GM12878 (cell line): Measurements from ENCODE around the gene GLB1L3. TPM values are rescaled to one million over a fixed set of nuclear protein-coding genes. Genes with fewer than 3 reads are reported as not detected.

ENCODE experiments used
- ATAC-seq: fragments of 200-7000 bp; cut with Tn5 transposase; 3 replicates; pipeline ENCODE4 v1.9.1; 2020; ENCODE audit warnings: mild to moderate bottlenecking, moderate library complexity
- BruUV-seq: library from RNA; stranded (reverse); fragments of 400-500 nt; replicated peaks from 2 replicates; lab custom pipeline; 2021; lab: Mats Ljungman, UMichigan
- CTCF ChIA-PET: fragments of 300-600 bp; sonication (Branson Sonifier 250); formaldehyde crosslinking; extraction: SDS; loops from one replicate; lab custom pipeline; 2021; ENCODE audit warnings: inconsistent platforms; lab: Yijun Ruan, JAX
- POLR2A ChIA-PET: fragments of 350-600 bp; formaldehyde crosslinking; extraction: SDS; loops from one replicate; lab custom pipeline; 2021; ENCODE audit warnings: inconsistent platforms; lab: Charles Lee
- RAD21 ChIA-PET: fragments of 300-600 bp; sonication (Branson Sonifier 250); formaldehyde crosslinking; loops from one replicate; lab custom pipeline; 2023; ENCODE audit warnings: antibody characterized with exemption; ENCODE audit not compliant: unreplicated experiment; lab: Charles Lee
- SMC1A ChIA-PET: fragments of 300-600 bp; sonication (Branson Sonifier 250); formaldehyde crosslinking; loops from one replicate; lab custom pipeline; 2023; ENCODE audit not compliant: unreplicated experiment, uncharacterized antibody; lab: Charles Lee
- DNase-seq: peaks from one replicate; pipeline ENCODE4 v3.0.0-alpha.2; 2011; ENCODE audit warnings: low read depth, low spot score
- FAIRE-seq: peaks from 3 replicates; lab custom pipeline; 2011; peaks lifted over from hg19 to GRCh38; lab: Jason Lieb, UNC
- H2AFZ ChIP-seq: 2 replicates; pipeline ENCODE4 v1.6.0; 2011; ENCODE audit warnings: low read depth, low read length, control low read depth; ENCODE audit not compliant: control insufficient read depth
- H3K27ac ChIP-seq: 2 replicates; pipeline ENCODE4 v1.5.1; 2011; ENCODE audit warnings: control low read depth; ENCODE audit not compliant: control insufficient read depth, insufficient read depth
- H3K27me3 ChIP-seq, 2 experiments: replicated peaks in 1 of 2; 2 replicates each; pipeline versions ENCODE4 v1.6.0 to v1.6.1; 2011; ENCODE audit warnings: low read length in 1 of 2; ENCODE audit not compliant: control insufficient read depth in 2 of 2, insufficient read depth in 2 of 2
- H3K36me3 ChIP-seq, 2 experiments: 2 replicates each; pipeline ENCODE4 v1.5.1; 2011; ENCODE audit warnings: low read length in 1 of 2; ENCODE audit not compliant: control insufficient read depth in 2 of 2, insufficient read depth in 2 of 2
- H3K4me1 ChIP-seq: 2 replicates; pipeline ENCODE4 v1.6.1; 2011; ENCODE audit warnings: mild to moderate bottlenecking, low read length, moderate library complexity, mixed read lengths; ENCODE audit not compliant: control insufficient read depth, insufficient read depth
- H3K4me2 ChIP-seq: 2 replicates; pipeline ENCODE4 v1.6.0; 2011; ENCODE audit warnings: control low read depth; ENCODE audit not compliant: control insufficient read depth, insufficient read depth
- H3K4me3 ChIP-seq: fragments of 200-600 bp; sonication (generic); 2 replicates; pipeline ENCODE4 v1.5.1; 2016
- H3K79me2 ChIP-seq: 2 replicates; pipeline ENCODE4 v1.6.0; 2011; ENCODE audit warnings: low read length; ENCODE audit not compliant: control insufficient read depth, insufficient read depth
- H3K9ac ChIP-seq: 2 replicates; pipeline ENCODE4 v1.8.0; 2011; ENCODE audit warnings: low read length, control low read depth, mixed read lengths; ENCODE audit not compliant: control insufficient read depth, insufficient read depth
- H3K9me3 ChIP-seq: replicated peaks from 3 replicates; pipeline ENCODE4 v1.5.1; 2011; ENCODE audit warnings: mild to moderate bottlenecking, low read length; ENCODE audit not compliant: control insufficient read depth, insufficient read depth
- H4K20me1 ChIP-seq: 2 replicates; pipeline ENCODE4 v1.6.0; 2011; ENCODE audit not compliant: control insufficient read depth, insufficient read depth
- BCL11A ChIP-seq: IDR thresholded peaks from 2 replicates; pipeline ENCODE4 v1.6.1; 2011; ENCODE audit warnings: low read depth, low read length
- EP300 ChIP-seq, 2 experiments: fragments of 150-350 bp in 1 of 2; IDR thresholded peaks; 2 replicates each; pipeline ENCODE4 v1.6.1; 2011 to 2012; ENCODE audit warnings: low read depth in 2 of 2, low read length in 2 of 2, borderline replicate concordance in 1 of 2, improper control_type of control experiment in 1 of 2, inconsistent platforms in 1 of 2; ENCODE audit not compliant: control insufficient read depth in 1 of 2
- ETV6 ChIP-seq, 2 experiments: fragments of 450-650 bp in 1 of 2; IDR thresholded peaks in 1 of 2; conservative IDR thresholded peaks in 1 of 2; 2 replicates each; pipeline ENCODE4 v1.6.1; 2014; ENCODE audit warnings: antibody characterized with exemption in 1 of 2, borderline replicate concordance in 1 of 2, low read depth in 1 of 2, mild to moderate bottlenecking in 1 of 2, moderate library complexity in 1 of 2
- IKZF2 ChIP-seq, 2 experiments: fragments of 450-650 bp; IDR thresholded peaks; 2 replicates each; pipeline ENCODE4 v1.6.1; 2017; ENCODE audit warnings: mild to moderate bottlenecking in 2 of 2, moderate library complexity in 2 of 2
- PAX5 ChIP-seq: IDR thresholded peaks from 2 replicates; pipeline ENCODE4 v1.6.1; 2011; ENCODE audit warnings: low read depth, low read length, borderline replicate concordance
- POU2F2 ChIP-seq: IDR thresholded peaks from 3 replicates; pipeline ENCODE4 v1.6.1; 2011; ENCODE audit warnings: low read depth, mild to moderate bottlenecking, low read length, borderline replicate concordance
- RAD51 ChIP-seq: fragments of 450-650 bp; IDR thresholded peaks from 2 replicates; pipeline ENCODE4 v1.6.1; 2016; ENCODE audit warnings: moderate library complexity, mild to moderate bottlenecking, inconsistent platforms
- RBBP5 ChIP-seq: fragments of 200-600 bp; sonication (generic); conservative IDR thresholded peaks from 2 replicates; pipeline ENCODE4 v1.6.1; 2016
- RUNX3 ChIP-seq: IDR thresholded peaks from 2 replicates; pipeline ENCODE4 v1.6.1; 2012; ENCODE audit warnings: low read length, inconsistent platforms
- STAT3 ChIP-seq: IDR thresholded peaks from 2 replicates; pipeline ENCODE4 v1.6.1; 2011; ENCODE audit warnings: low read depth, low read length, improper control_type of control experiment
- ZNF622 ChIP-seq: fragments of 450-650 bp; IDR thresholded peaks from 2 replicates; pipeline ENCODE4 v1.6.1; 2017; ENCODE audit warnings: mild to moderate bottlenecking, inconsistent platforms
- WGBS: methylation state at CpG from one replicate; pipeline ENCODE4 v1.1.6; 2016; ENCODE audit warnings: low lambda C conversion rate; ENCODE audit not compliant: insufficient replicate concordance, insufficient coverage; ENCODE audit errors: missing lambda C conversion rate; 5-methylcytosine and 5-hydroxymethylcytosine counted together
- in situ Hi-C: fragments of 300-500 bp; cut with MboI; formaldehyde crosslinking; loops from 9 replicates; pipeline ENCODE4 v1.14.3; 2018; ENCODE audit warnings: mixed read lengths
- intact Hi-C: fragments of 100-400 bp; cut with micrococcal nuclease; formaldehyde crosslinking; loops from one replicate; pipeline ENCODE4 v1.14.2; 2022; ENCODE audit not compliant: unreplicated experiment
- polyA plus RNA-seq, 11 experiments: library from polyadenylated mRNA; depleted of rRNA in 4 of 11; unstranded in 6 of 11; stranded (reverse) in 5 of 11; fragments of >200 nt; fragmentation: Nextera tagmentation in 4 of 11; fragmentation: Illumina TruSeq in 1 of 11; extraction: Ambion mirVana in 4 of 11; extraction: Trizol in 1 of 11; gene quantifications; 1 replicate in 1 of 11; 2 replicates in 10 of 11; pipeline versions ENCODE4 v1.2.1 to v1.2.3, GENCODE V29; 2011 to 2016; ENCODE audit warnings: inconsistent platforms in 2 of 11, missing spikeins in 2 of 11, low read depth in 1 of 11
- total RNA-seq, 4 experiments: library from RNA; depleted of rRNA in 3 of 4; stranded (reverse); fragments of >200 nt in 3 of 4; fragmentation: Illumina TruSeq in 1 of 4; extraction: Trizol in 1 of 4; gene quantifications; 2 replicates each; pipeline versions ENCODE4 v1.2.1 to v1.2.3, GENCODE V29; 2013 to 2021
- TF ChIP-seq, protein P1 (sequence below): IDR thresholded peaks from 2 replicates; pipeline ENCODE4 v1.6.1; 2011; ENCODE audit warnings: borderline replicate concordance, low read depth, mild to moderate bottlenecking, moderate library complexity, low read length; ENCODE audit not compliant: insufficient read depth, poor library complexity, severe bottlenecking

Gene GLB1L3
- total and polyA plus RNA-seq, 10 of the 15 experiments (the other 5 are each of a cell fraction or from before 2014, with no cell fraction given): 0.53 to 2.9 (median 1.9) TPM; not detected in 1

DNA sequence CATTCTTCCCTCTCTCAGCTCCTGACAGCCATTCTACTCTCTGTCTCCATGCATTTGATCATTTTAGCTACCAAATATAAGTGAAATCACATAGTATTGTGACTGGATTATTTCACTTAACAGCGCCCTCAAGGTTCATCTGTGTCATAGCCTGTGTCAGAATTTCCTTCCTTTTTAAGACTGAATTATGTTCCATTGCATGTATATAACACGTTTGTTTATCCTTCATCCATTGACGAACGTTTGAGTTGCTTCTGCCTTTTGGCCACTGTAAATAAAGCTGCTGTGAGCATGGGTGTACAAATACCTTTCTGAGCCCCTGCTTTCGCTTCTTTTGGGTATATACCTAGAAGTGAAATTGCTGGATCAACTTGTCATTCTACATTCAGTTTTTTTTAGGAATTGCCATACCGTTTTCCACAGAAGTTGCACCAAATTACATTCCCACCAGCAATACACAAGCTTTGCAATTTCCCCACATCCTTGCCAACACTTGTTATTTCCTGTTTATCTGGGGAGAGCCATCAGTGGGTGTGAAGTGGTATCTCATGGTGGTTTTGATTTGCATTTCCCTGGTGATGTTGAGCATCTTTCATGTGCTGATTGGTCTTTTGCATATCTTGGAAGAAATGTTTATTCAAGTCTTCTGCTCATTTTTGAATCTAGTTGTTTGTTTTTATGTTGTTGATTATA is 73.1 kb downstream of the GLB1L3 start:
- ChIA-PET POLR2A (interaction anchor here (0.7 kb wide), 1 partner anchor 203 kb away, joined by 3 read pairs; no protein-coding TSS in a partner anchor), CTCF (no interaction called here), RAD21 (no interaction called here), SMC1A (no interaction called here)
- H3K27me3 ChIP-seq: no peaks in the 10 kb centered on the region; a peak in 1 of 4 replicates
- BruUV-seq: no TSS peak
- H3K79me2 ChIP-seq: no peaks in the 10 kb centered on the region
- 16% methylated on average over 6 of the region's 6 CpGs for WGBS
- no peaks in the 10 kb centered on the region for H3K36me3 ChIP-seq
- H3K4me2 ChIP-seq: 0 out of 2 replicates have a peak overlapping the region, but pooled peaks have one; percentile 9
- H3K27ac ChIP-seq: no peak overlapping the region
- H3K4me1 ChIP-seq: peaks cover 16% of the 10 kb centered on the region
- H3K4me3 ChIP-seq: no peak overlapping the region
- FAIRE-seq: peak; percentile 23
- in situ Hi-C loops (no loop called here), intact Hi-C loops (no loop called here)
- ATAC-seq: peak; percentile 73
- H2AFZ ChIP-seq: no peak overlapping the region; the same call in 1 of the 2 replicates
- no peak for DNase-seq
- TF ChIP-seq POU2F2 (peak; percentile 92), RAD51 (no peak), IKZF2 (IDR thresholded peaks at IDR 0.05) (peak; percentile 19 to 22; a peak in 1 of 4 replicates), ZNF622 (no peak), PAX5 (0 out of 2 replicates have a peak, but pooled peaks have one; percentile 23), STAT3 (no peak), RBBP5 (no peak), BCL11A (peak; percentile 42; the same call in 1 of the 2 replicates), RUNX3 (peak; percentile 68), ETV6 (conservative IDR thresholded peaks at IDR 0.05 in 1 of 2, IDR thresholded peaks at IDR 0.05 in 1 of 2; ENCODE audit: borderline replicate concordance in 1 of 2, low read depth in 1 of 2) (no peak), EP300 (IDR thresholded peaks at IDR 0.05; ENCODE audit: borderline replicate concordance in 1 of 2, control insufficient read depth in 1 of 2, low read depth in 2 of 2, low read length in 2 of 2) (peak in 1 of 2 experiments; percentile 42; a peak in 2 of 4 replicates)
- TF ChIP-seq, protein P1, sequence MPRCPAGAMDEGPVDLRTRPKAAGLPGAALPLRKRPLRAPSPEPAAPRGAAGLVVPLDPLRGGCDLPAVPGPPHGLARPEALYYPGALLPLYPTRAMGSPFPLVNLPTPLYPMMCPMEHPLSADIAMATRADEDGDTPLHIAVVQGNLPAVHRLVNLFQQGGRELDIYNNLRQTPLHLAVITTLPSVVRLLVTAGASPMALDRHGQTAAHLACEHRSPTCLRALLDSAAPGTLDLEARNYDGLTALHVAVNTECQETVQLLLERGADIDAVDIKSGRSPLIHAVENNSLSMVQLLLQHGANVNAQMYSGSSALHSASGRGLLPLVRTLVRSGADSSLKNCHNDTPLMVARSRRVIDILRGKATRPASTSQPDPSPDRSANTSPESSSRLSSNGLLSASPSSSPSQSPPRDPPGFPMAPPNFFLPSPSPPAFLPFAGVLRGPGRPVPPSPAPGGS: no peak
- no peak overlapping the region for H3K9ac ChIP-seq
- no peaks in the 10 kb centered on the region for H4K20me1 ChIP-seq
- no peaks in the 10 kb centered on the region for H3K9me3 ChIP-seq
